Retina (tissue), 1 donor: ENCODE data around the gene IL1RAPL2.
"Not testable (repeated sequence)": the region's sequence is repeated elsewhere in the genome, so short reads cannot be mapped to it uniquely, and the experiment has no call there.

Experiments
- DNase-seq: peaks from one replicate; pipeline ENCODE4 v3.0.0-alpha.2; 2016

IL1RAPL2 gene

GRCh38 chrX:104677517-104677916 is 111.5 kb downstream of the IL1RAPL2 start:
- not testable (repeated sequence) for DNase-seq

DNA sequence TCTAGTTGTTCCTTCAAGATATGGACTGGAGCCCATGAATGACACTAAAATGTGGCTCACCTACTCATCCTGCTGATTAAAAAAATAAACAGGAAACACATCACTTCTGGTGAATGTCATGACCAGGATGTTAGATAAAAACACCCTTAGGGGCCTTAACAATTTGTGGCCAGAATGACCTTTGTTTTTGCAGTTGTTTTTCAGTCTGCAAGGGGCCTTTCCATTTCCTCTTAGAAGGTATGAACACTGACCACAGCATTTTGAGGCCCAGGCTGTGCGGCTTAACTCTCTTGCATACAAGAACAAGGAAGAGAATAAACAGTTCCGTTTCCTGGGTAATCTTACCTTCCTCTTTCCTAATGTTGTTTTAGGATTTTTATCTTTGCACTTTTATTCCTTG is 113.2 kb downstream of the IL1RAPL2 start:
- DNase-seq = no peak

- no peak for DNase-seq
These were observed 115.2 kb downstream of the IL1RAPL2 start for GRCh38 chrX:104681214-104681613.

DNA sequence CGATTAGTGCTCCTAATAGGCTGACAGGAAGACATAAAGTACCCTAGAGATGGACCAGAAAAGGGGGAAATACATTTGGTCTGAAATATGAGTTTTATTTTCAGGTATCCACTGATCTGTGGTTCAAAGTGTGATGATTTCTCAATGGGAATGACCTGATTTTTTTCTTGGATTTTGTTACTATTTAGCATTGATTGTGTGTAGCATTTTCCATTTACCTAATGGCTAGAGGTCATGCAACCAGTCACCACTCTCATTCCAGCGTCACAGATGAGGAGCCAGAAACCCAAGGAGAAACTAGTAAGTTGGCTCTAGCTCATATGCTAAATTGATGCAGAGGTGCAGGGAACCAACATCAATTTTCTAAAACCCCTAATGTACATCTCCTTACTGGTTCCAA is 118.1 kb downstream of the IL1RAPL2 start:
- DNase-seq = no peak

- DNase-seq = no peak
These were observed 129.6 kb downstream of the IL1RAPL2 start for GRCh38 chrX:104695593-104695992.

GRCh38 chrX:104696667-104697066 is 130.7 kb downstream of the IL1RAPL2 start:
- no peak for DNase-seq

DNA sequence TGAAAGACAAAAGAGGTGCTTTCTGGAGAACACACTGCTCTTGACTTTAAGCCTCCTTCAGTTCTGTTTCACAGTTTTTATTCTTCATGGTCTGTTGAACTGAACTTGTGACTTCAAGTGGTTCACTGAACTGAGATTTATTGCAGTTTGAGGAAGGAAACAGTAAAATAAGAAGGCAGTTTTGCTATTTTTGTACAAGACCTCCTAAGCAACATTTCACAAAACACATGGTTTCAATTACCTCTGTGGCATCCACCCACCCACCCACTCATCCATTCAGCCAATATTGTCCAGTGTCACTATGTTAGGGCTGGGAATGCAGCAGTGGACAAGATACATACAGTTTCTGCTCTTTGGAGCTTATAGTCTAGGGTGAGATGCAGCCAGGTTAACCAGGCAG is 131.3 kb downstream of the IL1RAPL2 start:
- DNase-seq = peak; percentile 6

- no peak for DNase-seq
These were observed 141.0 kb downstream of the IL1RAPL2 start for GRCh38 chrX:104707042-104707441.

DNA sequence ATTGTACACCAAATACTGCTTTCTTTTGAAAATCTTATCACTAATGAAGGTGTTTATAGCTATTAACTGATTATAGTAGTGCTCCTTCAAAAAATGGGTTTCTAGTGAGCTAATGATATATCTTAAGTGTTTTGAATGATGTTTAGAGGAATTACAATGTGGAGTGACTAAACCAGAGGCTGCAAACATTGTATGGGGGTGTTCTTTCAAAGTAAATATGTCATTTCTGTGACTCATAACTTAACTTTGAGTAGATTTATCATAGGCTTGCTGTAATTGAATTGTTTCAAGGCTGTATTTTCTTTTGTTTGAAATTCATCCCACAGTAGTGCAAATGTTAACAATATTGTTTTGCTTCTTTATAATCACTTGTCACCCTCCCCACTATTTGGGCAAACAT is 141.6 kb downstream of the IL1RAPL2 start:
- DNase-seq = no peak

- no peak for DNase-seq
These were observed 146.5 kb downstream of the IL1RAPL2 start for GRCh38 chrX:104712515-104712914.

- DNase-seq = no peak
These were observed 155.9 kb downstream of the IL1RAPL2 start for GRCh38 chrX:104721854-104722253.

DNA sequence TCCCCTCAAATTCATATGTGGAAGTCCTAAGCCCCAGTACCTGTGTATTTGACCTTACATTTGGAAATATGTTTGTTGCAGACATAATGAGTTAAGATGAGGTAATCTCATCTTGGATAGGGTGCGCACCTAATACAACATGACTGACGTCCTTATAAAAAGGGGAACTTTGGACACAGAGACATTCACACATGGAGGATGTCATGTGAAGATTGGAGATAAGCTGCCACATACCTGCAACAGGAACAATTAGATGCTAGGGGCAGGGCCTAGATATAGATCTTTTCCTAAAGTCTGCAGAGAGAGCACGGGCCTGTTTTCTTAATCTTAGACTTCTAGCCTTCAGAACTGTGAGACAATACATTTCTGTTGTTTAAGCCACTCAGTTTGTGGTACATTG is 162.5 kb downstream of the IL1RAPL2 start:
- no peak for DNase-seq

DNA sequence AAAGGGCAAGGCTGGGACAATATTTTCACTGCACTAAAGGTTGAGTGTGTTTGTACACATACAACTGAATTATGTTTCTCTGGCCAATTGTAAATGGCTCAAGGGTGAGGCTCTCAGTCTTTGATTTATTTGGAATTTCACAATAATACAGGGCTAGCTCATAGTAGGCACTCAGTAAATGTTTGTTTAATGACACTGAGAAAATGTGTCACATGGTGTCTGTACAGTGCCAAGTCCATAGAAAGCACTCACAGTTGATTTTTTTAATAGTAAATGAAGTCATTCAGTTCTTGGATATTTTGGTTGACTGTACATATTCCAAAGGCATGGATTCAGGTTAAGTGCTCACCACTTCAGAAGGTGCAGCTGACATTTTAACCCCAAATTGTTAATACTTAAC is 176.4 kb downstream of the IL1RAPL2 start:
- no peak for DNase-seq

DNA sequence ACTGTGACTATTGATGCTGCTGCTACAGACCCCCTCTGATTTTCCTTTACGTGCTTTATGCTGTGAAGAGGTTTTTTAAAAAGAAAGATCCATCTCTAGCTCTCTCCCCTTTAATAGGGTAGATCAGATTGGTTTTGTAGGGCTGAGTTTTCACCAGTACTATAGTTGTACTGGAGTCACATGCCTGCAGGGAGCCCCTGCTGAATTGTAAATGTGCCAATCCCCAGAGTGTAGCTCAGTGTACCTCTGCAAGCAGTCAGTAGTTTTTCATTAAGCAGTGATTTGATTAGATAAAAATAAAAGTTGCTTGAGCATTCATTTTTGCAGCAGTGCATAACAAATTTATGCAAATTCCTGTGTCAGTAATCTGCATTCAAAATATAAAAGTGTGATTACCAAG is 179.2 kb downstream of the IL1RAPL2 start:
- DNase-seq = no peak

- no peak for DNase-seq
These were observed 184.1 kb downstream of the IL1RAPL2 start for GRCh38 chrX:104749951-104750610.

- no peak for DNase-seq
These were observed 196.6 kb downstream of the IL1RAPL2 start for GRCh38 chrX:104762641-104763040.

- DNase-seq = no peak
These were observed 223.8 kb downstream of the IL1RAPL2 start for GRCh38 chrX:104789784-104790183.

DNA sequence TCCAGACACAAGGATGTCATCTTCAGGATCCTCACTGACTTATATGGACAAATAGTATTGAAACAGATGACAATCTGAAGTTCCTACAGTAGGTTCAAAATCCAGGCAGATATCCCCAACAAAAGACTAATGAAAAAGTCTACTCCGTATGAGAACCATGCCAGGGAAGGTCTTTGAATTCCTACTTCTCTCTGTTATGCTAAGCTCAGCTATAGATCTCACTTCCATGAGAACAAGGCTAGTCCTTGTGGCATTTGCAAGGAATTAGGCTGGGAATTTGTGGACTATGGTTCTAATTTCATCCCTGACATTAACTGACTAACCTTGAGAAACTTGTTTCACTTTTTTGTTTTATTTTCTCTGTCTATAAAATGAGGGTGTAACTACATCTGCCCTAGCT is 229.8 kb downstream of the IL1RAPL2 start:
- DNase-seq = no peak

- DNase-seq = no peak
These were observed 237.2 kb downstream of the IL1RAPL2 start for GRCh38 chrX:104803219-104803618.

DNA sequence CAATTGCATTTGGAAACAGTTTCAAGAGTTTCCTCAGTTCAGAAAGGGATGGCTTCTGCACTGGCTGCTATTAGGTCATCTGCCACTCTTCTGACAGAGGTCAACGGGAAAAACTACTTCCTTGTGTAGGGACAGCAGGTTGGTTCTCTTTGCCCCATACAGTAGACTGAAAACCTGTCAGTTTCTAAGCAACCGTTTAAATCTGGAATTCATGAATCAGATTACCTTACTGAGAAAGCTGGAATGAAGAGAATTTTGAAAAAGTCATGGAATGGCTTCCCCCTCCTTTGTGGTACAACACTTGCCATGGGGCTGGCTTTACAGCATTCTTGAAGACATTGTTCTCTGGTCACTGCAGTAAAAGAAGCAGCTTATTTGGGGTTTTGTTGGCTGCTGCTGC is 240.3 kb downstream of the IL1RAPL2 start:
- no peak for DNase-seq

DNA sequence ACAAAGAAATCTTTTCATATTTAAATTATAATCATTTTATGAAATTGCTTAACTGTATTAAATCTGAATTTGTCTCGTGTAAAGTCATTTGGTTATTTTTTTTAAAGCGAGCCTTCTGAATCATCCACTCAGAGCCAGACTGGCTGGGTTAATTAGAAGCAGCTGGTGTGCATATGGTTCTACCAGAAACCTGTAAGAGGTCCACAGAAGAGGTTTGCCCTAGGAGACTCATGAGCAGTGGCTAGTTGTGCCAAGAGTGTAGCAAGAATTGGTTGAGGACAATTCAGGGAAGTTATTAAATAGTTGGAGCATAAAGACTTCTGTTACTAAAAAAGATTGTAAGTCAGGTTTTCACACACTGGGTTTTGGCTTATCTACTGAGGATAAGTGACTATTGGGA is 267.4 kb downstream of the IL1RAPL2 start:
- DNase-seq = no peak

DNA sequence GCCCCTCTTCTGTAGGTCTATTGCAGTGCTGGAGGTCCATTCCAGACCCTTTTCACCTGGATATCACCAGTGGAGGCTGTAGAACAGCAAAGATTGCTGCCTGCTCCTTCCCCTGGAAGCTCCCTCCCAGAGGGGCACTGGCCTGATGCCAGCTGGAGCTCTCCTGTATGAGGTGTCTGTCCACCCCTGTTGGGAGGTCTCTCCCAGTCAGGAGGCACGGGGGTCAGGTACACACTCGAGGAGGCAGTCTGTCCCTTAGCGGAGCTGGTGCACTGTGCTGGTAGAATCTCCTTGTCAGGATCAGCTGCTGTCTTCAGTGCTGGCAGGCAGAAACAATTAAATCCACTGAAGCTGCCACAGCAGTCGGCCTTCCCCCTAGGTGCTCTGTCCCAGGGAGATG is 276.6 kb downstream of the IL1RAPL2 start:
- no peak for DNase-seq

GRCh38 chrX:104852241-104852640 is 286.2 kb downstream of the IL1RAPL2 start:
- no peak for DNase-seq

- no peak for DNase-seq
These were observed 288.2 kb downstream of the IL1RAPL2 start for GRCh38 chrX:104854188-104854587.

GRCh38 chrX:104854790-104855340 is 288.9 kb downstream of the IL1RAPL2 start:
- DNase-seq = no peak
